HepG2 (cell line): ENCODE data around the gene UAP1L1. TPM values are rescaled to one million over a fixed set of nuclear protein-coding genes. Genes with fewer than 3 reads are reported as not detected.

ENCODE experiments used
- ATAC-seq: fragments of 200-7000 bp; cut with Tn5 transposase; 3 replicates; pipeline ENCODE4 v1.9.1; 2020; ENCODE audit warnings: mild to moderate bottlenecking, moderate library complexity
- BruUV-seq: library from RNA; stranded (reverse); fragments of 400-500 nt; replicated peaks from 2 replicates; lab custom pipeline; 2021; lab: Mats Ljungman, UMichigan
- CTCF ChIA-PET: fragments of 300-600 bp; formaldehyde crosslinking; extraction: SDS; loops from one replicate; lab custom pipeline; 2021; ENCODE audit warnings: low total read pairs, inconsistent platforms, low intra/inter-chr PET ratio; lab: Yijun Ruan, JAX
- POLR2A ChIA-PET: fragments of 350-600 bp; sonication (Branson Sonifier 250); formaldehyde crosslinking; loops from one replicate; lab custom pipeline; 2020; ENCODE audit warnings: antibody characterized with exemption, inconsistent platforms; lab: Yijun Ruan, JAX
- DNase-seq: peaks from one replicate; pipeline ENCODE4 v3.0.0-alpha.2; 2015; ENCODE audit warnings: low spot score
- FAIRE-seq: peaks from 3 replicates; lab custom pipeline; 2011; peaks lifted over from hg19 to GRCh38; lab: Jason Lieb, UNC
- H2AFZ ChIP-seq: one replicate; pipeline ENCODE4 v1.6.1; 2011; ENCODE audit warnings: low read length, inconsistent platforms
- H3K27ac ChIP-seq: fragments of 300-600 bp; 3 replicates; pipeline ENCODE4 v1.8.0; 2011; ENCODE audit warnings: mixed run types, mild to moderate bottlenecking, mixed read lengths, low read length, inconsistent platforms; ENCODE audit not compliant: insufficient read depth; ENCODE audit errors: extremely low read length
- H3K27me3 ChIP-seq, 2 experiments: fragments of 200-600 bp in 1 of 2; 2 replicates in 1 of 2; 3 replicates in 1 of 2; pipeline versions ENCODE4 v1.6.0 to v1.8.0; 2011; ENCODE audit warnings: low read length in 2 of 2, mild to moderate bottlenecking in 2 of 2, moderate library complexity in 2 of 2, inconsistent platforms in 1 of 2; ENCODE audit not compliant: insufficient read depth in 2 of 2, control insufficient read depth in 1 of 2
- H3K36me3 ChIP-seq, 2 experiments: fragments of 200-600 bp in 1 of 2; replicated peaks in 1 of 2; 2 replicates in 1 of 2; 3 replicates in 1 of 2; pipeline versions ENCODE4 v1.5.1 to v1.8.0; 2011; ENCODE audit warnings: low read length in 2 of 2, inconsistent platforms in 1 of 2; ENCODE audit not compliant: insufficient read depth in 2 of 2, control insufficient read depth in 1 of 2
- H3K4me1 ChIP-seq: 2 replicates; pipeline ENCODE4 v1.5.1; 2012; ENCODE audit warnings: low read length, inconsistent platforms; ENCODE audit not compliant: insufficient read depth
- H3K4me2 ChIP-seq: 2 replicates; pipeline ENCODE4 v1.6.0; 2011; ENCODE audit warnings: low read depth, low read length, inconsistent platforms
- H3K4me3 ChIP-seq, 3 experiments: fragments of 200-600 bp in 1 of 3; sonication (generic), shearing (Covaris generic) in 1 of 3; replicated peaks in 1 of 3; 2 replicates each; pipeline ENCODE4 v1.5.1; 2011 to 2016; ENCODE audit warnings: low read length in 3 of 3, inconsistent platforms in 2 of 3, low read depth in 2 of 3, mild to moderate bottlenecking in 2 of 3, control low read depth in 1 of 3, mixed read lengths in 1 of 3; ENCODE audit not compliant: insufficient read depth in 1 of 3
- H3K79me2 ChIP-seq: one replicate; pipeline ENCODE4 v1.6.1; 2011; ENCODE audit warnings: low read length, inconsistent platforms; ENCODE audit not compliant: insufficient read depth
- H3K9ac ChIP-seq: 2 replicates; pipeline ENCODE4 v1.6.0; 2011; ENCODE audit warnings: mild to moderate bottlenecking, low read depth, low read length, inconsistent platforms; ENCODE audit not compliant: insufficient read depth
- H3K9me3 ChIP-seq: 2 replicates; pipeline ENCODE4 v1.5.1; 2012; ENCODE audit warnings: mild to moderate bottlenecking, low read length
- H4K20me1 ChIP-seq: 2 replicates; pipeline ENCODE4 v1.6.0; 2011; ENCODE audit warnings: inconsistent platforms, mild to moderate bottlenecking, low read length, moderate library complexity; ENCODE audit not compliant: insufficient read depth
- ATAD3A ChIP-seq: sonication (generic); formaldehyde crosslinking; IDR thresholded peaks from 2 replicates; pipeline ENCODE4 v1.4.0; 2020; ENCODE audit warnings: missing genetic modification reagents
- ATF5 ChIP-seq: sonication (generic); formaldehyde crosslinking; IDR thresholded peaks from 2 replicates; pipeline ENCODE4 v1.4.0; 2020; ENCODE audit warnings: mild to moderate bottlenecking, low read depth, missing genetic modification reagents
- CBFB ChIP-seq: sonication (generic); formaldehyde crosslinking; IDR thresholded peaks from 2 replicates; pipeline ENCODE4 v1.4.0; 2020; ENCODE audit warnings: missing genetic modification reagents
- DBP ChIP-seq: sonication (generic); formaldehyde crosslinking; IDR thresholded peaks from 2 replicates; pipeline ENCODE4 v1.4.0; 2020; ENCODE audit warnings: missing genetic modification reagents; ENCODE audit errors: not compliant biosample characterization
- FOXK1 ChIP-seq: sonication (generic); formaldehyde crosslinking; IDR thresholded peaks from 2 replicates; pipeline ENCODE4 v1.4.0; 2020; ENCODE audit warnings: low read depth, missing genetic modification reagents, borderline replicate concordance
- KLF11 ChIP-seq: IDR thresholded peaks from 2 replicates; pipeline ENCODE4 v1.6.1; 2016; ENCODE audit warnings: missing compliant biosample characterization
- MYNN ChIP-seq: sonication (generic); formaldehyde crosslinking; IDR thresholded peaks from 2 replicates; pipeline ENCODE4 v1.4.0; 2020; ENCODE audit warnings: mild to moderate bottlenecking, low read depth, missing genetic modification reagents
- RAD51 ChIP-seq: fragments of 450-650 bp; IDR thresholded peaks from 2 replicates; pipeline ENCODE4 v1.6.1; 2016; ENCODE audit warnings: borderline replicate concordance
- RBAK ChIP-seq: sonication (generic); formaldehyde crosslinking; IDR thresholded peaks from 2 replicates; pipeline ENCODE4 v1.5.1; 2020; ENCODE audit warnings: mild to moderate bottlenecking, missing genetic modification reagents
- RCOR2 ChIP-seq: IDR thresholded peaks from 2 replicates; pipeline ENCODE4 v1.6.1; 2016; ENCODE audit warnings: missing biosample characterization, missing genetic modification reagents
- RFXANK ChIP-seq: IDR thresholded peaks from 2 replicates; pipeline ENCODE4 v1.6.1; 2016
- SIN3A ChIP-seq: IDR thresholded peaks from 2 replicates; pipeline ENCODE4 v1.6.1; 2011; ENCODE audit warnings: low read depth, mild to moderate bottlenecking, control low read depth, low read length, borderline replicate concordance
- SMAD3 ChIP-seq: sonication (generic); formaldehyde crosslinking; IDR thresholded peaks from 2 replicates; pipeline ENCODE4 v1.4.0; 2020; ENCODE audit warnings: missing genetic modification reagents
- SP1 ChIP-seq, 2 experiments: fragments of 450-650 bp in 1 of 2; sonication (generic) in 1 of 2; formaldehyde crosslinking in 1 of 2; IDR thresholded peaks; 2 replicates each; pipeline versions ENCODE4 v1.4.0 to v1.6.1; 2016 to 2020; ENCODE audit warnings: missing genetic modification reagents in 1 of 2
- TBL1XR1 ChIP-seq: fragments of 150-350 bp; IDR thresholded peaks from 2 replicates; pipeline ENCODE4 v1.6.1; 2014; ENCODE audit warnings: borderline replicate concordance, low read length; ENCODE audit not compliant: partially characterized antibody
- TRIM24 ChIP-seq: sonication (generic); formaldehyde crosslinking; IDR thresholded peaks from 2 replicates; pipeline ENCODE4 v1.8.0; 2022; ENCODE audit warnings: mild to moderate bottlenecking, missing genetic modification reagents
- ZFP82 ChIP-seq: sonication (generic); formaldehyde crosslinking; IDR thresholded peaks from 2 replicates; pipeline ENCODE4 v1.5.1; 2020; ENCODE audit warnings: mild to moderate bottlenecking, missing genetic modification reagents, borderline replicate concordance
- ZKSCAN5 ChIP-seq: sonication (generic); formaldehyde crosslinking; IDR thresholded peaks from 2 replicates; pipeline ENCODE4 v1.5.1; 2020; ENCODE audit warnings: mild to moderate bottlenecking, missing genetic modification reagents
- ZNF367 ChIP-seq: sonication (generic); formaldehyde crosslinking; IDR thresholded peaks from 2 replicates; pipeline ENCODE4 v1.4.0; 2020; ENCODE audit warnings: missing genetic modification reagents, borderline replicate concordance
- ZNF510 ChIP-seq: sonication (generic); formaldehyde crosslinking; IDR thresholded peaks from 2 replicates; pipeline ENCODE4 v1.4.0; 2020; ENCODE audit warnings: low read depth, mild to moderate bottlenecking, missing genetic modification reagents
- ZNF616 ChIP-seq: sonication (generic); formaldehyde crosslinking; IDR thresholded peaks from 2 replicates; pipeline ENCODE4 v1.5.0; 2020; ENCODE audit warnings: low read depth, mild to moderate bottlenecking, missing genetic modification reagents
- ZNF678 ChIP-seq: sonication (generic); formaldehyde crosslinking; IDR thresholded peaks from 2 replicates; pipeline ENCODE4 v1.4.0; 2020; ENCODE audit warnings: mild to moderate bottlenecking, missing genetic modification reagents
- ZNF879 ChIP-seq: sonication (generic); formaldehyde crosslinking; IDR thresholded peaks from 2 replicates; pipeline ENCODE4 v1.8.1; 2023; ENCODE audit warnings: missing genetic modification reagents
- ZNF891 ChIP-seq: sonication (generic); formaldehyde crosslinking; IDR thresholded peaks from 2 replicates; pipeline ENCODE4 v1.5.0; 2020; ENCODE audit warnings: mild to moderate bottlenecking, missing genetic modification reagents
- WGBS: methylation state at CpG from one replicate; pipeline ENCODE4 v1.1.6; 2017; ENCODE audit warnings: low lambda C conversion rate; 5-methylcytosine and 5-hydroxymethylcytosine counted together
- in situ Hi-C: cut with HindIII; loops from 2 replicates; pipeline ENCODE4 v1.10.0; 2017; ENCODE audit warnings: low pct_unique_long_range_greater_than_20kb; ENCODE audit not compliant: extremely low pct_ligation_motif_present
- intact Hi-C: fragments of 100-400 bp; cut with micrococcal nuclease; formaldehyde crosslinking; loops from one replicate; pipeline ENCODE4 v1.10.0; 2022; ENCODE audit not compliant: unreplicated experiment
- polyA plus RNA-seq, 8 experiments: library from polyadenylated mRNA; depleted of rRNA in 3 of 8; stranded (reverse) in 7 of 8; unstranded in 1 of 8; fragments of >200 nt; fragmentation: Illumina TruSeq in 4 of 8; extraction: Trizol in 4 of 8; gene quantifications; 2 replicates each; pipeline versions ENCODE4 v1.2.1 to v1.2.3, GENCODE V29; 2011 to 2016; ENCODE audit warnings: low read depth in 4 of 8, missing spikeins in 1 of 8, mixed read lengths in 1 of 8; ENCODE audit not compliant: insufficient read depth in 1 of 8
- total RNA-seq, 5 experiments: library from RNA; depleted of rRNA; stranded (reverse); fragments of >200 nt; fragmentation: Illumina TruSeq; extraction: Trizol; gene quantifications; 2 replicates each; pipeline ENCODE4 v1.2.3, GENCODE V29; 2016; ENCODE audit warnings: low read depth in 1 of 5

UAP1L1 gene
- total and polyA plus RNA-seq, 2 of the 13 experiments (the other 11 are each of a cell fraction or from before 2014, with no cell fraction given), result 5.4 to 6.4 TPM

GRCh38 chr9:137086531-137087408, 9.5 kb downstream of the UAP1L1 start, which contains the start of gene MAN1B1:
MAN1B1 (plus strand) TSS chr9:137086985; CDS start chr9:137087000, 15 bp downstream.
- intact Hi-C loops, result no loop called here
- CTCF ChIA-PET, result interaction anchor here (1.1 kb wide), 1 partner anchor 19 kb away, joined by 5 read pairs; no protein-coding TSS in a partner anchor
- WGBS, result no CpG with 5 or more reads among the region's 101 CpGs
- H3K4me1 ChIP-seq, result peaks cover 59% of the 10 kb centered on the region
- H4K20me1 ChIP-seq, result no peaks in the 10 kb centered on the region
- ATAC-seq, result peak; percentile 87
- peak within 1 kb of the TSS; percentile 98 for H3K4me2 ChIP-seq
- peak within 1 kb of the TSS; percentile 87 for H3K9ac ChIP-seq
- POLR2A ChIA-PET, result interaction anchor here (0.7 to 6.4 kb wide), 27 partner anchors 10 to 359 kb away, joined by 3 to 105 read pairs (median 7); partner anchors contain the start of genes ENTPD2, NPDC1, RNF208 and SAPCD2
- peak within 1 kb of the TSS; percentile 83 for H3K27ac ChIP-seq
- H3K27me3 ChIP-seq, result no peaks in the 10 kb centered on the region; a peak in 1 of 5 replicates
- H3K9me3 ChIP-seq, result no peaks in the 10 kb centered on the region
- H3K36me3 ChIP-seq, result peaks cover 3 to 10% of the 10 kb centered on the region in 2 experiments; a peak in 4 of 5 replicates
- DNase-seq, result peak; percentile 97
- FAIRE-seq, result peak; percentile 88
- BruUV-seq, result no TSS peak
- no peak within 1 kb of the TSS for H2AFZ ChIP-seq
- peaks cover 6% of the 10 kb centered on the region for H3K79me2 ChIP-seq
- in situ Hi-C loops, result no loop called here
- H3K4me3 ChIP-seq, result peak within 1 kb of the TSS; percentile 77 to 89 (median 79)
- TF ChIP-seq TRIM24 (CRISPR knock-in tag), result no peak
- 0 out of 2 replicates have a peak, but pooled peaks have one; percentile 74 for TF ChIP-seq ZNF891 (CRISPR knock-in tag)
- TF ChIP-seq ZNF616 (CRISPR knock-in tag), result 0 out of 2 replicates have a peak, but pooled peaks have one; percentile 33
- TF ChIP-seq ZNF879 (CRISPR knock-in tag), result no peak
- no peak for TF ChIP-seq RBAK
- no peak for TF ChIP-seq TBL1XR1
- peak; percentile 13; the same call in 1 of the 2 replicates for TF ChIP-seq MYNN (CRISPR knock-in tag)
- peak; percentile 58; the same call in 1 of the 2 replicates for TF ChIP-seq ZNF367 (CRISPR knock-in tag)
- TF ChIP-seq SMAD3 (CRISPR knock-in tag), result 0 out of 2 replicates have a peak, but pooled peaks have one; percentile 51
- no peak for TF ChIP-seq RCOR2
- peak; percentile 57; the same call in 1 of the 2 replicates for TF ChIP-seq RAD51
- peak; percentile 51 for TF ChIP-seq DBP (CRISPR knock-in tag)
- TF ChIP-seq ATF5 (CRISPR knock-in tag), result no peak
- peak; percentile 89; the same call in 1 of the 2 replicates for TF ChIP-seq FOXK1 (CRISPR knock-in tag)
- no peak for TF ChIP-seq ATAD3A (CRISPR knock-in tag)
- 0 out of 2 replicates have a peak, but pooled peaks have one; percentile 41 for TF ChIP-seq RFXANK (CRISPR knock-in tag)
- TF ChIP-seq ZFP82, result peak; percentile 80; the same call in 1 of the 2 replicates
- no peak for TF ChIP-seq ZNF678 (CRISPR knock-in tag)
- no peak for TF ChIP-seq ZKSCAN5 (CRISPR knock-in tag)
- TF ChIP-seq CBFB (CRISPR knock-in tag), result peak; percentile 8; the same call in 1 of the 2 replicates
- no peak for TF ChIP-seq ZNF510
- TF ChIP-seq KLF11 (CRISPR knock-in tag), result 0 out of 2 replicates have a peak, but pooled peaks have one; percentile 74
- TF ChIP-seq SP1 (IDR thresholded peaks at IDR 0.05), result no peak
- TF ChIP-seq SP1 (CRISPR knock-in tag; IDR thresholded peaks at IDR 0.05), result peak; percentile 58
- peak; percentile 87; the same call in 1 of the 2 replicates for TF ChIP-seq SIN3A
